NCI-H2081 treated with DMSO at 0.1 percent for 48 hours (cell line): ENCODE data around the gene METRNL.
"Not testable (repeated sequence)": the region's sequence is repeated elsewhere in the genome, so short reads cannot be mapped to it uniquely, and the experiment has no call there.

Experiments
- DNase-seq: peaks from one replicate; lab custom pipeline; 2025; lab: John Stamatoyannopoulos, UW

The METRNL gene

GRCh38 chr17:83108709-83109108 lies 29.3 kb downstream of the METRNL start:
- no peak for DNase-seq

- no peak for DNase-seq
These were observed 30.0 kb downstream of the METRNL start for GRCh38 chr17:83109386-83109785.

GRCh38 chr17:83109793-83110645 lies 30.6 kb downstream of the METRNL start:
- no peak for DNase-seq

GRCh38 chr17:83110735-83111134 lies 31.3 kb downstream of the METRNL start:
- no peak for DNase-seq

GRCh38 chr17:83111516-83112282 lies 32.3 kb downstream of the METRNL start:
- no peak for DNase-seq

- DNase-seq, result no peak
These were observed 34.0 kb downstream of the METRNL start for GRCh38 chr17:83113381-83113780.

- DNase-seq, result no peak
These were observed 34.4 kb downstream of the METRNL start for GRCh38 chr17:83113792-83114191.

- no peak for DNase-seq
These were observed 35.3 kb downstream of the METRNL start for GRCh38 chr17:83114706-83115105.

- DNase-seq, result no peak
These were observed 35.8 kb downstream of the METRNL start for GRCh38 chr17:83115202-83115651.

- DNase-seq, result no peak
These were observed 36.4 kb downstream of the METRNL start for GRCh38 chr17:83115832-83116231.

- no peak for DNase-seq
These were observed 36.9 kb downstream of the METRNL start for GRCh38 chr17:83116311-83116771.

- DNase-seq, result no peak
These were observed 37.6 kb downstream of the METRNL start for GRCh38 chr17:83116783-83117555.

- DNase-seq, result no peak
These were observed 38.2 kb downstream of the METRNL start for GRCh38 chr17:83117583-83117982.

- no peak for DNase-seq
These were observed 38.8 kb downstream of the METRNL start for GRCh38 chr17:83118071-83118841.

GRCh38 chr17:83119987-83120864 lies 40.8 kb downstream of the METRNL start:
- DNase-seq, result no peak

- not testable (repeated sequence) for DNase-seq
These were observed 42.1 kb downstream of the METRNL start for GRCh38 chr17:83121473-83121872.

GRCh38 chr17:83121921-83122820 lies 42.8 kb downstream of the METRNL start:
- DNase-seq, result no peak

GRCh38 chr17:83122834-83123233 lies 43.4 kb downstream of the METRNL start:
- DNase-seq, result no peak
